GM18858 (cell line): ENCODE data around the gene ACCSL.

Experiments used
- ATAC-seq: cut with Tn5 transposase; IDR thresholded peaks from one replicate; pipeline ENCODE4 v1.9.1; 2021; ENCODE audit not compliant: unreplicated experiment

Gene ACCSL

DNA sequence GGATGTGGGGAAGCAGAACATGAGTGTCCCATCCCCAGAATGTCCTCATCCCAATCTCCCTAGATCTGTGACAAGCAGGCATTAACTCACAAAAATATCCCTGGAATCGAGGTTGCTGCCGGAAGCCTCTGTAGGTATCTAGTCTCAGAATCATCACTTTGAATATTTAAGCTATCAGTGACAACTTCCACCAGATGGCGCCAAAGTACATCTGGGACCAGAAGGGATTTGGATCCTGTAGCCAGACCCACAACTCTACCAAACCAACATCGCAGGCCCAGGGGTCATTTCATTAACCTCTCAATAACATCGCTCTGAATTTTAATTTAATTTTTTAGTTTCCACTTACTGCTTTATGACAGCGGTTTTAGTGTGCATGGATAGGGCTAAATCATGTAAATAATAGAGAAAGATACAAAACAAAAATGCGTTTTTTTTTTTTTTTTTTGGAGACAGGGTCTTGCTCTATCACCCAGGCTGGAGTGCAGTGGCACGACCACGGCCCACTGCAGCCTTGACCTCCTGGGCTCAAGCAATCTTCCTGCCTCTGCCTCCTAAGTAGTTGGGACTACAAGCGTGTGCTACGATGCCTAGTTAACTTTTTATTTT, 46.6 kb downstream of the ACCSL start:
- peak; percentile 42 for ATAC-seq

DNA sequence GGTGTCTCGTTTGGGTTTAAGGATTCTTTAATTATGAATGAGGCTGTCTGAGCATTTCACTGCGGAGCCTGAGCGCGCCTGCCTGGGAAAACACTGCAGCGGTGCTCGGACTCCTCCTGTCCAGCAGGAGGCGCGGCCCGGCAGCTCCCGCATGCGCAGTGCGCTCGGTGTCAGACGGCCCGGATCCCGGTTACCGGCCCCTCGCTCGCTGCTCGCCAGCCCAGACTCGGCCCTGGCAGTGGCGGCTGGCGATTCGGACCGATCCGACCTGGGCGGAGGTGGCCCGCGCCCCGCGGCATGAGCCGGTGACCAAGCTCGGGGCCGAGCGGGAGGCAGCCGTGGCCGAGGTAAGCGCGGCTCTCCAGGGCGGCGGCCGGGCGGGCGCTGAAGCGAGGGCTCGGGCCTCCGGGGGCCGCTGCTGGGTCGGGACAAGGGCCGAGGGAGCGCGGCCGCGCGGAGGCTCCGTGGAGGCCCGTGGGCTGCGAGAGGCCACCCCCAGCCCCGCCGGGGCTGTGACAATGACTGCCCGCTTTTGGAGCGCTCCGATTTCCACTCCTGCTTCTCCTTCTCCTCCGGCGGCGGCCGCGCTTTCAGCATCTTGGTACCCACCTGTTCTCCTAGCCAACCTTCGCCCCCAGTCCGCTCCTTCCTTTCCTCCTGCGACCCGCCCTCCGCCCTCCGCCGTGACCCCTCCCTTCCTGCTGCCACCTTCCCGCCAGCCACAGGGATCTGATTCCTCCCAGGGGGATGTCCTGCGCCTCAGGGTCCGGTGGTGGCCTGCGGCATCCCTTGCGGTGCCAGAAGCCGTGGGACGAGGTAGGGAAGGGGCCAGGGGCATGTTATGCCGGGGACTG, 48.0 kb downstream of the ACCSL start, which contains the start of gene EXT2:
Gene EXT2, plus strand, starts transcription at position 173 of the 854 bp plus-strand sequence. CDS start 12,035 bp downstream, outside the sequence.
- ATAC-seq = peak; percentile 85

DNA sequence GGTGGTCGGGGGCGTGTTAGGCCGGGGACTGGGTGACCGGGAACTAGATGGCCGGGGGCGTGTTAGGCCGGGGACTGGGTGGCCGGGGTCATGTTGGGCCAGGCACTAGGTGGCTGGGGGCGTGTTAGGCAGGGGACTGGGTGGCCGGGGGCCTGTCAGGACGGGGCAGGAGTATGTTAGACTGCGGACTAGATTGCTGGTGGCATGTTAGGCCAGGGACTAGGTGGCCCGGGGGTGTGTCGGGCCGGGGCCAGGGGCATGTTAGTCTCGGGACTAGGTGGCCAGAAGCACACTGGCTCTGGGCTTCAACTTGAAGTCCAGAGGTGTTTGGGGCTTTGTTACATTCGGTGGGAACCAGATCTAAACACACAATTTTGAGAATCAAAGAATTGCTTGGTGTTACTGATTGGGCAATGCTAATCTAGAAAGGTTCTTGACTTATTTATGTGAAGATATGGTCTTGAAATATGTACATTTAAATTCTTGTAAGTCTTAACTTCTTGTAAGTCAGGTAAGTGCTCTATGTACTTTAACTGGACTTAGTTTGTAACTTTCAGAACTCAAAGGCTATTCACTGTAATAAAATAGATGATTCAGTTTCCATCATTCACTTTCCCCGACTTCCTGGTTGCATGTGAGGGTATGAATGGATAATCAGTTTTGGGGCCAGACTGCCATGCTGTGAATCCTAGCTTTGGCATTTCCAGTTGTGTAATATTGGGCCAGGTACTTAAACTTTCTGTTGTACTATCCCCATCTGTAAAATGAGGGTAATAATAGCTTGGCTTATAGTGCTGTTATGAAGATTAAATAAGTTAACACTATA, 48.8 kb downstream of the ACCSL start:
- ATAC-seq = no peak

DNA sequence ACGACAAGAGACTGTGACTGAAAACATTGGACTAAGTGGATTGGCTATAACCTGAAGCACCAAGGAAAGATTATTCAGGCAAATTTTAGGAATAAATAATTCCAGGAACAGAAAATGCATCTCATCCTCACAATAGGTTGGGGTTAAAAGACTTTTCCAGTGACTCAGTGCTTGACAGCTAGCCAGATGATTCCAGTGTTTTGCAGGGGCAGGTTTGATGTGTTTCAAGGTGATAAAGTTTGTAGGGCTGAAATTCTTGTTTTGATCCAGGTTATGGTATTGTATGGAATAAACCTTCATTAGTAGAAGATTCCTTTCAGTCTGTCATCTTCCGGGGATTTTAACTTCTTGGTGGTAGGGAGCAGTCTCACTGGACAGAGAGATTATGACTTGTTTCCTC, 50.0 kb downstream of the ACCSL start:
- ATAC-seq = no peak

DNA sequence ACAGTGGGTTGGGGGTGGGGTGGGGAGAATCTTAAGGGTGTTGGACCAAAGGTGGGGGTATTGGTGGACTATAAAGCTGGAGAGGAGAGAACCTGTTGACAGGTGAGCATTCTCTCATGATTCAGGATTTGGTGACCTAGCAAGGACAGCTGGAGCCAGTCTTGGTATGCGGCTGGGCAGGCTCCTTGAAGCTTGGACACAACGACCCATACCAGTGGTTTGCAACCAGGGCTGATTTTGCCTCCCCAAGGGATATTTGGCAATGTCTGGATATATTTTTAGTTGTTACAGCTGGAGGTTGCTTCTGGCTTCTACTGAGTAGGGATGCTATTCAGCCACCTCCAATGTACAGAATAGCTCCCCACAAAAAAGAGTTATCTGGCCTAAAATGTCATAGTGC, 53.3 kb downstream of the ACCSL start:
- no peak for ATAC-seq

DNA sequence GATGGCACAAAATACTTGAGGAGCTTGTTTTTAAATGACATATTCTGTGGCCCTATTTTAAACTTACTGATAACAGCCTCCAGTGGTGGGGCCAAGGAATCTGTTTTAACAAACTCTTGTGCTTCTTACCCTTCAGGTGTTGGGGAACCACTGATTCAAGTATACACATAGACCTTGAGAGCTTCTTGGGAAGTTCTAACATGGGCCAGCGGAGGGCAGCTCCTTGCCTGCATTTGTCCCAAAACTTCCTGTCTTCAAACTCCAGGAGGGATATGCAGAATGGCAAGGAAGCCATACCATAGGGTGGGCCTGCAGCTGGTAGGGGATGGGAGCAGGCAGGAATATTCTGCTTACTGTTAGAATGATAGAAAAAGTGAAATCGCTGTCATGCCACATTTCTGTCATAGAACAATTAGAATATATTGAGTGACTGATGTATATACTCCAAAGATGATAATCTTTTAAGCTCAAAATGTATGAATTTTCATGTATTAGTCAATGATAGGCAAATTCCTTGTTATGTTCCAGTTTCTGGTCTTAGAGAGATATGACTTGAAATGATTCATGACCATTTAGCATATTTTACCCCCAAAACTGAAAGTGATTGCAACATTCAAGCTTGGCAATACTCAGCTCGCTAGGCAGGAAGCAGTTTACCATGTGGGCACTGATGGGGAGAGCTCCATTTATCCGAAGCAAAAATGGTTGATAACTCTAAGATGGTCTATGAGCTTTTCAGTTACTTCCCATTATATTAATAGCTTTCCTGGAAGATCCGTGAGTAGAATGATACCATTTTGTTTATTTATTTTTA, 56.9 kb downstream of the ACCSL start:
- no peak for ATAC-seq

DNA sequence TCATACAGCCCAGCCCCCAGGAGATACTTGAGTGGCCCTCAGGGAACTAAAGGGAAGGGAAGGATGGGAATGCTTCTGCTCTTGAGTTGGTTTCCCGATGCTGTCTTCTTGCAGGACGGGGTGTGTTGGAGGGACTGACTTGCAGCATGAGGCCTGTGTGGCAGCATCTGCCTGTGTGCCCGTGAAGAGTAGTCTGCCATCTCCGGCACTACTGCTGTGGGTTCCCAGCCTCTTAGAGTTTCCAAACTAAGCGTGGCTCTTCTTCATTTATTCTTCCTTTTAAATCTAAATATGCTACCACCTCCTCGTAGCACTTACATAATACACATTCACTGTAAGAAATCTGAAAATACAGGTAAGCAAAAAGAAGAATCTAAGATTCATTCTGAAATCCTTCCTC, 60.5 kb downstream of the ACCSL start:
- no peak for ATAC-seq
